ENCODE results near the gene ABCG1.

ABCG1 gene

DNA sequence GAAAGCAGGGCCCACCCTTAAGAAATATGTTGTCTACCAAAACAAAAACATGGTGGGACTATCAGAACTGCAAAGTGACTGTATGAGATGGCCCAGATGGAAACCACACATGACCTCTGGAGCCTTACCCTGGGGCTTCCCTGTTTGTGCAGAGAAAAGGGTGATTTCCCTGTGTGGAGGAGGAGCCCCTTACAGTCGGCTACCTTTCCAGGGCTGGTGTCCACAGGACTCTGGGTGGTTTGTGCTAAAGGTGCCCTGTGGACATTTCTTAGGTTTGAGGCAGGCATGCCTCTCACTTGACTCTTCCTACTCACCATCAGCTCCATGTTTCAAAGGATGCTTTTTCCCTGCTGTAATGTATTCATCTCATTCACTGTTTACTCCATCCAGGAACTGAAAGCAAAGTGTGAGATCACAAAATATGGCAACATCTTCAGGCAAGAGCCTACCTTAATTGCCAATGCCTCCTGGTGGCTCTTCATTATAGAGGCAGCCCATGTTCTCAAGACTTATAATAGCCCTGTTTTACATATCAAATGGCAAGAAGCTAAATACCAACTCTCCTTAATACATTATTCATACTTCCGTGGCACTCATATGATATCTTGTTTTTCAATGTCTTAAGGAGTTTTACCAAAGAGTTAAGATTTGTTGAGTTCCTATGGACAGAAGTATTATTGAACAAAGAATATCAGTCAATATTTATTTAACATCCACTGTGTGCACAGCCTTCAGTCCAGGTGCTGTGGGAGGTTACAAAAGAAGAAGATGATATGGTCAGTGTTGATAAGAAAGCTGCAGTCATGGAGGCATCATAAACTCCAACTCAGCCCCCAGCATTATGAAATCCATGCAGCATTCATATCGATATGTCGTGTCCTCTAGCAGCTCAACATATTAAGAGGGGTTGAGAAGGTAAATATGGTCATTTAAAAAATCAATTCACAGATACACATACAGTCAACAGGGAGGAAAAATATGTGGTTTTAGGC is 111.7 kb downstream of the ABCG1 start:
- no peaks in the 10 kb centered on the region for H4K20me1 ChIP-seq (ENCODE audit: insufficient read depth, low read length)
- H3K4me1 ChIP-seq (ENCODE audit: insufficient read depth, low read length, severe bottlenecking), result no peaks in the 10 kb centered on the region
- no peak overlapping the region for H3K4me2 ChIP-seq (ENCODE audit: low read length)
- peaks cover 6% of the 10 kb centered on the region; the same call in 1 of the 2 replicates for H3K9me3 ChIP-seq (ENCODE audit: low read length)
- no peaks in the 10 kb centered on the region for H3K9me2 ChIP-seq (ENCODE audit: low read depth, low read length)
- H3K4me3 ChIP-seq (ENCODE audit: low read depth, low read length, poor library complexity, severe bottlenecking), result no peak overlapping the region
- TF ChIP-seq EZH2 (IDR thresholded peaks at IDR 0.05; ENCODE audit: borderline replicate concordance, low read length), result no peak
- TF ChIP-seq, protein P1, sequence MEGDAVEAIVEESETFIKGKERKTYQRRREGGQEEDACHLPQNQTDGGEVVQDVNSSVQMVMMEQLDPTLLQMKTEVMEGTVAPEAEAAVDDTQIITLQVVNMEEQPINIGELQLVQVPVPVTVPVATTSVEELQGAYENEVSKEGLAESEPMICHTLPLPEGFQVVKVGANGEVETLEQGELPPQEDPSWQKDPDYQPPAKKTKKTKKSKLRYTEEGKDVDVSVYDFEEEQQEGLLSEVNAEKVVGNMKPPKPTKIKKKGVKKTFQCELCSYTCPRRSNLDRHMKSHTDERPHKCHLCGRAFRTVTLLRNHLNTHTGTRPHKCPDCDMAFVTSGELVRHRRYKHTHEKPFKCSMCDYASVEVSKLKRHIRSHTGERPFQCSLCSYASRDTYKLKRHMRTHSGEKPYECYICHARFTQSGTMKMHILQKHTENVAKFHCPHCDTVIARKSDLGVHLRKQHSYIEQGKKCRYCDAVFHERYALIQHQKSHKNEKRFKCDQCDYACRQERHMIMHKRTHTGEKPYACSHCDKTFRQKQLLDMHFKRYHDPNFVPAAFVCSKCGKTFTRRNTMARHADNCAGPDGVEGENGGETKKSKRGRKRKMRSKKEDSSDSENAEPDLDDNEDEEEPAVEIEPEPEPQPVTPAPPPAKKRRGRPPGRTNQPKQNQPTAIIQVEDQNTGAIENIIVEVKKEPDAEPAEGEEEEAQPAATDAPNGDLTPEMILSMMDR (IDR thresholded peaks at IDR 0.05; ENCODE audit: low read length), result no peak
- no peaks in the 10 kb centered on the region for H3K36me3 ChIP-seq (ENCODE audit: insufficient read depth, low read length)
- H2AFZ ChIP-seq (ENCODE audit: low read length), result no peak overlapping the region
- no peaks in the 10 kb centered on the region for H3F3A ChIP-seq (ENCODE audit: insufficient read depth, low read length)
- no peak overlapping the region for H3K27ac ChIP-seq (ENCODE audit: low read depth, low read length, poor library complexity, severe bottlenecking)
- H3K9ac ChIP-seq (ENCODE audit: low read length), result no peak overlapping the region
- peaks cover 6% of the 10 kb centered on the region; the same call in 1 of the 2 replicates for H3K27me3 ChIP-seq (ENCODE audit: insufficient read depth, low read length)
- H3K79me2 ChIP-seq (ENCODE audit: insufficient read depth, low read length), result no peaks in the 10 kb centered on the region

DNA sequence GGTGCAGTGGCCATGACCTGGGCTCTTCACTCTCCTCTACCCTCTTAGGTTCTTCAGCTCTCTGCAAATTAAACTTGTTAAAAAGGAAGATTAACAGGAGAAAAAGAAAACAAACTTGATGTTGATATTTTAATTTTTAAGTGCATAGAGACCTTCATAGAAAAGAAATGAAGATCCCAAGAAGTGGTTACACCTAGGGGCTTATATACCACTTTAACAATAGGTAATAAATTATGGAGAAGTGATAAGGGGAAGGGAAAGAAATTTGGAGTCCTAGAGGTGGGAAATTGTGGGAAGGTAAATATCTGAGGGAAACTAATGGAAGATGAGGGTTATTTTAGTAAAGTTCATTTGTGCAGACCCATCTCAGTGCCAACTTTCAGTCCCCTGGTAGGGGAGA is 112.7 kb downstream of the ABCG1 start:
- Histone ChIP-seq H3K9me3 (ENCODE audit: low read length) (peaks cover 6% of the 10 kb centered on the region; the same call in 1 of the 2 replicates), H2AFZ (ENCODE audit: low read length) (no peak overlapping the region), H3K27ac (ENCODE audit: low read depth, low read length, poor library complexity, severe bottlenecking) (no peak overlapping the region), H3K36me3 (ENCODE audit: insufficient read depth, low read length) (no peaks in the 10 kb centered on the region), H3K9me2 (ENCODE audit: low read depth, low read length) (no peaks in the 10 kb centered on the region), H3K9ac (ENCODE audit: low read length) (no peak overlapping the region), H4K20me1 (ENCODE audit: insufficient read depth, low read length) (no peaks in the 10 kb centered on the region), H3K79me2 (ENCODE audit: insufficient read depth, low read length) (no peaks in the 10 kb centered on the region), H3F3A (ENCODE audit: insufficient read depth, low read length) (no peaks in the 10 kb centered on the region), H3K4me1 (ENCODE audit: insufficient read depth, low read length, severe bottlenecking) (no peaks in the 10 kb centered on the region), H3K4me3 (ENCODE audit: low read depth, low read length, poor library complexity, severe bottlenecking) (no peak overlapping the region), H3K27me3 (ENCODE audit: insufficient read depth, low read length) (peaks cover 6% of the 10 kb centered on the region; the same call in 1 of the 2 replicates), H3K4me2 (ENCODE audit: low read length) (no peak overlapping the region)
- no peak for TF ChIP-seq EZH2 (IDR thresholded peaks at IDR 0.05; ENCODE audit: borderline replicate concordance, low read length)
- TF ChIP-seq, protein P1 (IDR thresholded peaks at IDR 0.05; ENCODE audit: low read length), result no peak

GRCh38 chr21:42332557-42333317 is 113.8 kb downstream of the ABCG1 start:
- no peak overlapping the region for H3K27ac ChIP-seq (ENCODE audit: low read depth, low read length, poor library complexity, severe bottlenecking)
- no peaks in the 10 kb centered on the region for H4K20me1 ChIP-seq (ENCODE audit: insufficient read depth, low read length)
- H3K9me3 ChIP-seq (ENCODE audit: low read length), result peaks cover 10% of the 10 kb centered on the region; the same call in 1 of the 2 replicates
- TF ChIP-seq EZH2 (IDR thresholded peaks at IDR 0.05; ENCODE audit: borderline replicate concordance, low read length), result no peak
- TF ChIP-seq, protein P1 (IDR thresholded peaks at IDR 0.05; ENCODE audit: low read length), result no peak
- no peak overlapping the region for H3K4me2 ChIP-seq (ENCODE audit: low read length)
- no peak overlapping the region for H3K9ac ChIP-seq (ENCODE audit: low read length)
- peaks cover 6% of the 10 kb centered on the region; the same call in 1 of the 2 replicates for H3K27me3 ChIP-seq (ENCODE audit: insufficient read depth, low read length)
- H3K4me3 ChIP-seq (ENCODE audit: low read depth, low read length, poor library complexity, severe bottlenecking), result no peak overlapping the region
- H3K9me2 ChIP-seq (ENCODE audit: low read depth, low read length), result no peaks in the 10 kb centered on the region
- H2AFZ ChIP-seq (ENCODE audit: low read length), result no peak overlapping the region
- H3K36me3 ChIP-seq (ENCODE audit: insufficient read depth, low read length), result no peaks in the 10 kb centered on the region
- H3F3A ChIP-seq (ENCODE audit: insufficient read depth, low read length), result no peaks in the 10 kb centered on the region
- H3K4me1 ChIP-seq (ENCODE audit: insufficient read depth, low read length, severe bottlenecking), result no peaks in the 10 kb centered on the region
- no peaks in the 10 kb centered on the region for H3K79me2 ChIP-seq (ENCODE audit: insufficient read depth, low read length)

All from OCI-LY1 (cell line).